ENCODE results near the gene MC1R. TPM values are rescaled to one million over a fixed set of nuclear protein-coding genes. Genes with fewer than 3 reads are reported as not detected.

MC1R gene
- total and polyA plus RNA-seq, 4 experiments from 2014 or later: 0.22 to 13.5 (median 12.6) TPM; not detected in 1

GRCh38 chr16:89936508-89936907 is 17.8 kb downstream of the MC1R start:
- no peak overlapping the region for H3K27ac Mint-ChIP-seq
- Histone ChIP-seq H3K27me3 (ENCODE audit: insufficient read depth, low read length) (no peaks in the 10 kb centered on the region), H3K4me1 (ENCODE audit: insufficient read depth, low read length) (no peaks in the 10 kb centered on the region), H3K27ac (ENCODE audit: low read depth, low read length) (no peak overlapping the region), H3K36me3 (ENCODE audit: insufficient read depth, low read length) (no peaks in the 10 kb centered on the region), H3K9me3 (ENCODE audit: control insufficient read depth in 1 of 2, low read length in 2 of 2) (no peaks in the 10 kb centered on the region), H3K4me3 (ENCODE audit: low read length in 2 of 2) (no peak overlapping the region)
- no peaks in the 10 kb centered on the region for H3K9me3 Mint-ChIP-seq
- H3K27me3 Mint-ChIP-seq: peaks cover 0 to 1% of the 10 kb centered on the region in 2 donors
- H3K4me3 Mint-ChIP-seq: no peak overlapping the region
- CTCF ChIA-PET (ENCODE audit: partially characterized antibody): no interaction called here
- no peak for DNase-seq
- intact Hi-C loops (cut with micrococcal nuclease): no loop called here
- POLR2A ChIA-PET (ENCODE audit: partially characterized antibody): no interaction called here
- H3K4me1 Mint-ChIP-seq: peaks cover 0 to under 1% (median 0%) of the 10 kb centered on the region in 4 donors
- no peaks in the 10 kb centered on the region for H3K36me3 Mint-ChIP-seq

GRCh38 chr16:89936981-89937380 is 18.3 kb downstream of the MC1R start:
- intact Hi-C loops (cut with micrococcal nuclease): no loop called here
- Histone ChIP-seq H3K27me3 (ENCODE audit: insufficient read depth, low read length) (no peaks in the 10 kb centered on the region), H3K4me3 (ENCODE audit: low read length in 2 of 2) (no peak overlapping the region), H3K36me3 (ENCODE audit: insufficient read depth, low read length) (no peaks in the 10 kb centered on the region), H3K9me3 (ENCODE audit: control insufficient read depth in 1 of 2, low read length in 2 of 2) (no peaks in the 10 kb centered on the region), H3K27ac (ENCODE audit: low read depth, low read length) (no peak overlapping the region), H3K4me1 (ENCODE audit: insufficient read depth, low read length) (no peaks in the 10 kb centered on the region)
- Mint-ChIP-seq H3K36me3 (no peaks in the 10 kb centered on the region), H3K27ac (no peak overlapping the region), H3K4me1 (peaks cover 0 to 4% (median 0%) of the 10 kb centered on the region in 4 donors), H3K27me3 (no peaks in the 10 kb centered on the region), H3K4me3 (no peak overlapping the region), H3K9me3 (no peaks in the 10 kb centered on the region)
- DNase-seq: no peak
- POLR2A ChIA-PET (ENCODE audit: partially characterized antibody): no interaction called here
- CTCF ChIA-PET (ENCODE audit: partially characterized antibody): no interaction called here

GRCh38 chr16:89938175-89938885 is 19.7 kb downstream of the MC1R start:
- Mint-ChIP-seq H3K4me3 (no peak overlapping the region), H3K4me1 (peaks cover 0 to 5% (median 0%) of the 10 kb centered on the region in 4 donors), H3K27ac (no peak overlapping the region), H3K36me3 (no peaks in the 10 kb centered on the region), H3K27me3 (peaks cover 0 to 3% of the 10 kb centered on the region in 2 donors), H3K9me3 (no peaks in the 10 kb centered on the region)
- no peaks in the 10 kb centered on the region for H3K36me3 ChIP-seq (ENCODE audit: insufficient read depth, low read length)
- no peaks in the 10 kb centered on the region for H3K9me3 ChIP-seq (ENCODE audit: control insufficient read depth in 1 of 2, low read length in 2 of 2)
- DNase-seq: no peak
- no peak overlapping the region for H3K27ac ChIP-seq (ENCODE audit: low read depth, low read length)
- no peak overlapping the region for H3K4me3 ChIP-seq (ENCODE audit: low read length in 2 of 2)
- intact Hi-C loops (cut with micrococcal nuclease): no loop called here
- ChIA-PET CTCF (ENCODE audit: partially characterized antibody) (interaction anchor here (1.6 kb wide), 1 partner anchor 28 kb away, joined by 3 read pairs; no protein-coding TSS in a partner anchor), POLR2A (ENCODE audit: partially characterized antibody) (no interaction called here)
- no peaks in the 10 kb centered on the region for H3K4me1 ChIP-seq (ENCODE audit: insufficient read depth, low read length)
- no peaks in the 10 kb centered on the region for H3K27me3 ChIP-seq (ENCODE audit: insufficient read depth, low read length)

GRCh38 chr16:89944773-89945172 is 26.1 kb downstream of the MC1R start:
- Mint-ChIP-seq H3K27me3 (peaks cover 8 to 15% of the 10 kb centered on the region in 2 donors), H3K4me1 (peaks cover 8 to 13% (median 9%) of the 10 kb centered on the region in 4 donors), H3K4me3 (no peak overlapping the region), H3K27ac (no peak overlapping the region), H3K36me3 (no peaks in the 10 kb centered on the region), H3K9me3 (no peaks in the 10 kb centered on the region)
- ChIA-PET POLR2A (ENCODE audit: partially characterized antibody) (no interaction called here), CTCF (ENCODE audit: partially characterized antibody) (no interaction called here)
- Histone ChIP-seq H3K36me3 (ENCODE audit: insufficient read depth, low read length) (no peaks in the 10 kb centered on the region), H3K4me1 (ENCODE audit: insufficient read depth, low read length) (peaks cover 14% of the 10 kb centered on the region), H3K27me3 (ENCODE audit: insufficient read depth, low read length) (peaks cover 5% of the 10 kb centered on the region), H3K27ac (ENCODE audit: low read depth, low read length) (no peak overlapping the region), H3K9me3 (ENCODE audit: control insufficient read depth in 1 of 2, low read length in 2 of 2) (no peaks in the 10 kb centered on the region), H3K4me3 (ENCODE audit: low read length in 2 of 2) (no peak overlapping the region)
- intact Hi-C loops (cut with micrococcal nuclease): no loop called here
- DNase-seq: no peak

GRCh38 chr16:89945654-89946053 is 27.0 kb downstream of the MC1R start:
- POLR2A ChIA-PET (ENCODE audit: partially characterized antibody): no interaction called here
- Mint-ChIP-seq H3K27me3 (peaks cover 8 to 15% of the 10 kb centered on the region in 2 donors), H3K36me3 (no peaks in the 10 kb centered on the region)

GRCh38 chr16:89946515-89946914 is 27.9 kb downstream of the MC1R start:
- CTCF ChIA-PET (ENCODE audit: partially characterized antibody): no interaction called here
- Histone ChIP-seq H3K27me3 (ENCODE audit: insufficient read depth, low read length) (peaks cover 5% of the 10 kb centered on the region), H3K9me3 (ENCODE audit: control insufficient read depth in 1 of 2, low read length in 2 of 2) (no peaks in the 10 kb centered on the region), H3K27ac (ENCODE audit: low read depth, low read length) (no peak overlapping the region), H3K4me3 (ENCODE audit: low read length in 2 of 2) (no peak overlapping the region), H3K36me3 (ENCODE audit: insufficient read depth, low read length) (no peaks in the 10 kb centered on the region), H3K4me1 (ENCODE audit: insufficient read depth, low read length) (peaks cover 16% of the 10 kb centered on the region)
- intact Hi-C loops (cut with micrococcal nuclease): no loop called here
- Mint-ChIP-seq H3K27ac (no peak overlapping the region), H3K4me3 (peak overlapping the region in 2 of 8 donors; percentile 25 to 44), H3K36me3 (peaks cover 0 to under 1% of the 10 kb centered on the region in 2 donors), H3K27me3 (peaks cover 8 to 15% of the 10 kb centered on the region in 2 donors), H3K9me3 (no peaks in the 10 kb centered on the region), H3K4me1 (peaks cover 7 to 19% (median 16%) of the 10 kb centered on the region in 4 donors)
- POLR2A ChIA-PET (ENCODE audit: partially characterized antibody): interaction anchor here (1.4 kb wide), 1 partner anchor 28 kb away, joined by 4 read pairs; the partner anchor contains the start of gene MC1R
- DNase-seq: no peak

More at GRCh38 chr16:89945654-89946053, 27.0 kb downstream of the MC1R start:
- CTCF ChIA-PET (ENCODE audit: partially characterized antibody): no interaction called here
- H3K27me3 ChIP-seq (ENCODE audit: insufficient read depth, low read length): peaks cover 5% of the 10 kb centered on the region
- DNase-seq: no peak
- no peaks in the 10 kb centered on the region for H3K36me3 ChIP-seq (ENCODE audit: insufficient read depth, low read length)
- no peak overlapping the region for H3K4me3 ChIP-seq (ENCODE audit: low read length in 2 of 2)
- Mint-ChIP-seq H3K9me3 (no peaks in the 10 kb centered on the region), H3K4me1 (peaks cover 8 to 19% (median 15%) of the 10 kb centered on the region in 4 donors), H3K27ac (no peak overlapping the region), H3K4me3 (peak overlapping the region in 1 of 8 donors; percentile 20)
- H3K9me3 ChIP-seq (ENCODE audit: control insufficient read depth in 1 of 2, low read length in 2 of 2): no peaks in the 10 kb centered on the region
- H3K4me1 ChIP-seq (ENCODE audit: insufficient read depth, low read length): peaks cover 16% of the 10 kb centered on the region
- no peak overlapping the region for H3K27ac ChIP-seq (ENCODE audit: low read depth, low read length)
- intact Hi-C loops (cut with micrococcal nuclease): no loop called here

- no peak for DNase-seq
- Mint-ChIP-seq H3K4me3 (peak overlapping the region; percentile 74 to 85 (median 80)), H3K4me1 (peaks cover 3 to 21% (median 15%) of the 10 kb centered on the region in 4 donors), H3K27ac (peak overlapping the region in 5 of 7 donors; percentile 50 to 76 (median 61)), H3K9me3 (no peaks in the 10 kb centered on the region), H3K36me3 (peaks cover 0 to 3% of the 10 kb centered on the region in 2 donors), H3K27me3 (peaks cover 5 to 12% of the 10 kb centered on the region in 2 donors)
- H3K27ac ChIP-seq (ENCODE audit: low read depth, low read length): no peak overlapping the region
- POLR2A ChIA-PET (ENCODE audit: partially characterized antibody): interaction anchor here (2.3 kb wide), 1 partner anchor 23 kb away, joined by 7 read pairs; no protein-coding TSS in a partner anchor
- intact Hi-C loops (cut with micrococcal nuclease): no loop called here
- H3K4me1 ChIP-seq (ENCODE audit: insufficient read depth, low read length): peaks cover 16% of the 10 kb centered on the region
- peaks cover 5% of the 10 kb centered on the region for H3K27me3 ChIP-seq (ENCODE audit: insufficient read depth, low read length)
- peak overlapping the region in 1 of 2 donors; percentile 42 for H3K4me3 ChIP-seq (ENCODE audit: low read length in 2 of 2)
- CTCF ChIA-PET (ENCODE audit: partially characterized antibody): no interaction called here
- no peaks in the 10 kb centered on the region for H3K36me3 ChIP-seq (ENCODE audit: insufficient read depth, low read length)
- H3K9me3 ChIP-seq (ENCODE audit: control insufficient read depth in 1 of 2, low read length in 2 of 2): no peaks in the 10 kb centered on the region
These were observed 30.6 kb downstream of the MC1R start for GRCh38 chr16:89949121-89949742.

Measured in CD4-positive, alpha-beta memory T cell (primary cell).